ENCODE results near the gene ZNF524.
A peak's percentile ranks its signal among the peaks of the same experiment; 100 is the strongest.
"Not testable (repeated sequence)": the region's sequence is repeated elsewhere in the genome, so short reads cannot be mapped to it uniquely, and the experiment has no call there.

ZNF524 gene

GRCh38 chr19:55599842-55600661 is at the start of gene ZNF524:
Gene ZNF524 (plus strand): TSS chr19:55600288. CDS start chr19:55602113, 1,825 bp downstream.
- peak; percentile 82 for DNase-seq (ENCODE audit: low read depth)

GRCh38 chr19:55550321-55550650 is 49.8 kb upstream of the ZNF524 start:
- no peak for DNase-seq (ENCODE audit: low read depth)

GRCh38 chr19:55552206-55552605 is 47.9 kb upstream of the ZNF524 start:
- no peak for DNase-seq (ENCODE audit: low read depth)

GRCh38 chr19:55552620-55553019 is 47.5 kb upstream of the ZNF524 start:
- peak; percentile 69 for DNase-seq (ENCODE audit: low read depth)

- no peak for DNase-seq (ENCODE audit: low read depth)
These were observed 46.6 kb upstream of the ZNF524 start for GRCh38 chr19:55553217-55554182.

GRCh38 chr19:55554302-55554701 is 45.8 kb upstream of the ZNF524 start:
- no peak for DNase-seq (ENCODE audit: low read depth)

- DNase-seq (ENCODE audit: low read depth), result no peak
These were observed 45.3 kb upstream of the ZNF524 start for GRCh38 chr19:55554741-55555152.

GRCh38 chr19:55559684-55560083 is 40.4 kb upstream of the ZNF524 start:
- no peak for DNase-seq (ENCODE audit: low read depth)

- DNase-seq (ENCODE audit: low read depth), result no peak
These were observed 36.8 kb upstream of the ZNF524 start for GRCh38 chr19:55563261-55563690.

GRCh38 chr19:55566823-55567222 is 33.3 kb upstream of the ZNF524 start:
- no peak for DNase-seq (ENCODE audit: low read depth)

- no peak for DNase-seq (ENCODE audit: low read depth)
These were observed 32.3 kb upstream of the ZNF524 start for GRCh38 chr19:55567708-55568328.

GRCh38 chr19:55569477-55569876 is 30.6 kb upstream of the ZNF524 start:
- not testable (repeated sequence) for DNase-seq (ENCODE audit: low read depth)

GRCh38 chr19:55573929-55574328 is 26.2 kb upstream of the ZNF524 start:
- not testable (repeated sequence) for DNase-seq (ENCODE audit: low read depth)

- no peak for DNase-seq (ENCODE audit: low read depth)
These were observed 23.3 kb upstream of the ZNF524 start for GRCh38 chr19:55576746-55577145.

GRCh38 chr19:55578031-55578760 is 21.9 kb upstream of the ZNF524 start:
- DNase-seq (ENCODE audit: low read depth), result no peak

- DNase-seq (ENCODE audit: low read depth), result no peak
These were observed 21.0 kb upstream of the ZNF524 start for GRCh38 chr19:55578761-55579747.

GRCh38 chr19:55579766-55580621 is 20.1 kb upstream of the ZNF524 start:
- DNase-seq (ENCODE audit: low read depth), result no peak

- peak; percentile 70 for DNase-seq (ENCODE audit: low read depth)
These were observed 19.4 kb upstream of the ZNF524 start, which contains the start of gene ZNF579 for GRCh38 chr19:55580628-55581144. Gene ZNF579 (minus strand): TSS chr19:55580848. CDS start chr19:55579639, 1,209 bp downstream.

Measured in GM04504 (cell line).